ENCODE data around the gene BAG5.

The BAG5 gene

DNA sequence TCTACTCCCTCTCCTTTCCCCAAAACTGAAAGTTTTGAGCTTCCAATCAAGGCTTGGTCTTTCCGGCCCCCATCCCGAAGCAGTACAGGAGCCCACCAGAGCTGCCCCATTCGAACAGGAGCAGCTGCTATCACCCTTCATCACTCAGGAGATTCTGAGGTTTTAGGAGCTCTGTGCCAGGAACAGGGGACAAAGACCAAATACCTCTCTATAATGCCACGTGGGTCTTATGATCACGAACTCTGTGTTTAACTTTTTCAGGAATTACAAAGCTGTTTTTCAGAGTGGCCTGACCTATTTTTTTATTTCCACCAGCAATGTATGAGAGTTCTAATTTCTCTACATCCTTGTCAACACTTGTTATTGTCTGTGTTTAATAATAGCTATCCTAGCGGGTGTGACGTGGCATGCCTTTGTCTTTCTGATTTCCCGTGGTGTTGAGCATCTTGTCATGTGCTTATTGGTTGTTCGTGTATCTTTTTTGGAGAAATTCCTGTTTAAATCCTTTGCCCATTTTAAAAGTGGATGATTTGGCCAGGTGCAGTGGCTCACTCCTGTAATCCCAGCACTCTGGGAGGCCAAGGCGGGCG lies 22.0 kb upstream of the BAG5 start:
- H3K4me3 ChIP-seq (ENCODE audit: low read depth, low read length), result no peak overlapping the region
- no peaks in the 10 kb centered on the region for H3K27me3 ChIP-seq (ENCODE audit: control insufficient read depth, insufficient read depth, low read length)
- H3K36me3 ChIP-seq (ENCODE audit: control insufficient read depth, insufficient read depth, low read length), result peaks cover 12% of the 10 kb centered on the region
- no peaks in the 10 kb centered on the region for H3K9me3 ChIP-seq (ENCODE audit: control insufficient read depth, insufficient read depth, low read length)
- no peaks in the 10 kb centered on the region for H3K4me1 ChIP-seq (ENCODE audit: control insufficient read depth, insufficient read depth, low read length)
- no peak overlapping the region for H3K27ac ChIP-seq (ENCODE audit: low read depth, low read length)
- no peak overlapping the region for H3K9ac ChIP-seq (ENCODE audit: low read depth, low read length)

- Histone ChIP-seq H3K9me3 (ENCODE audit: control insufficient read depth, insufficient read depth, low read length) (no peaks in the 10 kb centered on the region), H3K27ac (ENCODE audit: low read depth, low read length) (no peak overlapping the region), H3K4me3 (ENCODE audit: low read depth, low read length) (no peak overlapping the region), H3K27me3 (ENCODE audit: control insufficient read depth, insufficient read depth, low read length) (no peaks in the 10 kb centered on the region), H3K9ac (ENCODE audit: low read depth, low read length) (no peak overlapping the region), H3K4me1 (ENCODE audit: control insufficient read depth, insufficient read depth, low read length) (no peaks in the 10 kb centered on the region), H3K36me3 (ENCODE audit: control insufficient read depth, insufficient read depth, low read length) (peaks cover 15% of the 10 kb centered on the region)
Measured at GRCh38 chr14:103581954-103582703, 19.7 kb upstream of the BAG5 start.

DNA sequence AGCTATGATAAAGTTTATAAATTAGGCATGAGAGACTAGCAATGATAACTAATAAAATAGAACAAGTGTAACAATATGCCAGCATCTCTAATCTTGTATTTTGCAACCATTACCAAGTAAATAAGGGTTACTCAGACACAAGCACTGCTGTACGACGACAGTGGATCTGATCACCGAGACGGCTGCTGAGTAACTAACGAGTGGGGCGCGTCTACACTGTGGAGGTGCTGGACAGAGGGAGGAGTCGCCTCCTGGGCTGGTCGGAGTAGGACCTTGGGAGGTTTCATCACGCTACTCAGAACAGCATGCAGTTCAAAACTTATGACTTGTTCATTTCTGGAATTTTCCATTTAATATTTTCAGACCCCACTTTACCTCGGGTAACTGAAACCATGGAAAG lies 18.7 kb upstream of the BAG5 start:
- no peak overlapping the region for H3K4me3 ChIP-seq (ENCODE audit: low read depth, low read length)
- H3K36me3 ChIP-seq (ENCODE audit: control insufficient read depth, insufficient read depth, low read length), result peaks cover 19% of the 10 kb centered on the region
- H3K27me3 ChIP-seq (ENCODE audit: control insufficient read depth, insufficient read depth, low read length), result no peaks in the 10 kb centered on the region

DNA sequence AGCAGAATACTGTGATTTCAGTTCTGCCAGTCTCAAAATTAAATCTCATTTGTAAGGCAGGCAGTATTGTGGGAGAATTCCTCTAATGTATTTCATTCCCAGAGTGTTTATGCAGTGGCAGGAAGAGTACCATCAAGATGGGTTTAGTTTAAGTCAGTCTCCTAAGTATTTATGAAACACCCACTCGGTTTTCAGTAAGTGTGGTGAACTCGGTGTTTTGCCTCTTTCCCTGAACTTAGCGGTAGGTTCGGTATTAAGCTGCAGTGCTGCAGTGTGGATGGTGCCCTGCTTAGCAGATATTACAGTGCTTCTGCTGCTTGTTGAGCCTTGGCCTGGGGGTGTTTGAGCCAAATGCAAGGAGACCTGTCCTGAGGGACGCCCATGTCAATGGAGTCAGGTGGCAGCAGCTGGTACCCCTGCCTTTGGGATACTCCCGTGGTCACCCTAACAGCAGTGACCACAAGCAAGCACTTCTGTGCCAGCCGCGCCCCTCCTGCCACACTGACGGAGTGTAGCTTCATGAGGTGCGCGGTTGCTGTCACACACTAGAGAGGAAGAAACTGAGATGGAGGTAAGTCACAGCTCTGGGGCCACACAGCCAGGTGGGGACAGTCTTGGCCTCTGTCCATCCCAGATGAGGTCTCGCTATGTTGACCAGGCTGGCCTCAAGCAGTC lies 16.1 kb upstream of the BAG5 start:
- Histone ChIP-seq H3K27me3 (ENCODE audit: control insufficient read depth, insufficient read depth, low read length) (no peaks in the 10 kb centered on the region), H3K27ac (ENCODE audit: low read depth, low read length) (no peak overlapping the region), H3K4me3 (ENCODE audit: low read depth, low read length) (no peak overlapping the region), H3K36me3 (ENCODE audit: control insufficient read depth, insufficient read depth, low read length) (peaks cover 33% of the 10 kb centered on the region), H3K9me3 (ENCODE audit: control insufficient read depth, insufficient read depth, low read length) (no peaks in the 10 kb centered on the region), H3K9ac (ENCODE audit: low read depth, low read length) (no peak overlapping the region), H3K4me1 (ENCODE audit: control insufficient read depth, insufficient read depth, low read length) (no peaks in the 10 kb centered on the region)

More for the DNA sequence above, 18.7 kb upstream of the BAG5 start:
- H3K4me1 ChIP-seq (ENCODE audit: control insufficient read depth, insufficient read depth, low read length), result no peaks in the 10 kb centered on the region
- H3K9ac ChIP-seq (ENCODE audit: low read depth, low read length), result no peak overlapping the region
- H3K9me3 ChIP-seq (ENCODE audit: control insufficient read depth, insufficient read depth, low read length), result no peaks in the 10 kb centered on the region
- no peak overlapping the region for H3K27ac ChIP-seq (ENCODE audit: low read depth, low read length)

GRCh38 chr14:103576371-103577024 lies 14.0 kb upstream of the BAG5 start:
- Histone ChIP-seq H3K27me3 (ENCODE audit: control insufficient read depth, insufficient read depth, low read length) (no peaks in the 10 kb centered on the region), H3K9ac (ENCODE audit: low read depth, low read length) (no peak overlapping the region), H3K4me1 (ENCODE audit: control insufficient read depth, insufficient read depth, low read length) (no peaks in the 10 kb centered on the region), H3K27ac (ENCODE audit: low read depth, low read length) (peak overlapping the region; percentile 66), H3K36me3 (ENCODE audit: control insufficient read depth, insufficient read depth, low read length) (peaks cover 33% of the 10 kb centered on the region), H3K4me3 (ENCODE audit: low read depth, low read length) (no peak overlapping the region), H3K9me3 (ENCODE audit: control insufficient read depth, insufficient read depth, low read length) (no peaks in the 10 kb centered on the region)

GRCh38 chr14:103574707-103575285 lies 12.3 kb upstream of the BAG5 start:
- no peak overlapping the region for H3K4me3 ChIP-seq (ENCODE audit: low read depth, low read length)
- peaks cover 33% of the 10 kb centered on the region for H3K36me3 ChIP-seq (ENCODE audit: control insufficient read depth, insufficient read depth, low read length)
- H3K9me3 ChIP-seq (ENCODE audit: control insufficient read depth, insufficient read depth, low read length), result no peaks in the 10 kb centered on the region
- no peak overlapping the region for H3K27ac ChIP-seq (ENCODE audit: low read depth, low read length)
- H3K9ac ChIP-seq (ENCODE audit: low read depth, low read length), result no peak overlapping the region
- no peaks in the 10 kb centered on the region for H3K27me3 ChIP-seq (ENCODE audit: control insufficient read depth, insufficient read depth, low read length)
- no peaks in the 10 kb centered on the region for H3K4me1 ChIP-seq (ENCODE audit: control insufficient read depth, insufficient read depth, low read length)

DNA sequence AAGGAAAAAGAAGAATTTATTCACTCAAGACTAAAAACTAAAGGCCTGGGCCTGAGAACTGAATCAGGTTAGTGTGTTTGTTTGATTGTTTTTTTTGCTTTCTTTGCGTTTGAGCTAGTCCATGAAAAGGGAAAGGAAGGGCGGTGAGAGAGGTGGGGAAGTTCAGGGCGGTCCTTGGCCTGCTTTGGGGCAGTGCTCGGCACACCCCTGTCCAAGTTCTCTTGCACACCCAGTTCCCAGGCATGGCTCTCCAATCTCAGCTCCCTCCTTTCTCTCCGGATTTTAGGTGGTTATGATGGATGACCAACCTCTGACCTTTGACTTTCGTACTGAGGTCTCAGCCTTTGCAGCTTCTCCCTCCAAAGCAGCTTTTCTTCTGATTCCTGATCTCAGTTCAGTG lies 11.6 kb upstream of the BAG5 start:
- no peaks in the 10 kb centered on the region for H3K9me3 ChIP-seq (ENCODE audit: control insufficient read depth, insufficient read depth, low read length)
- H3K36me3 ChIP-seq (ENCODE audit: control insufficient read depth, insufficient read depth, low read length), result peaks cover 33% of the 10 kb centered on the region
- H3K4me3 ChIP-seq (ENCODE audit: low read depth, low read length), result no peak overlapping the region
- H3K4me1 ChIP-seq (ENCODE audit: control insufficient read depth, insufficient read depth, low read length), result 0 out of 2 replicates have a peak, but pooled peaks cover 1% of the 10 kb centered on the region
- H3K27me3 ChIP-seq (ENCODE audit: control insufficient read depth, insufficient read depth, low read length), result no peaks in the 10 kb centered on the region
- no peak overlapping the region for H3K27ac ChIP-seq (ENCODE audit: low read depth, low read length)
- H3K9ac ChIP-seq (ENCODE audit: low read depth, low read length), result no peak overlapping the region

DNA sequence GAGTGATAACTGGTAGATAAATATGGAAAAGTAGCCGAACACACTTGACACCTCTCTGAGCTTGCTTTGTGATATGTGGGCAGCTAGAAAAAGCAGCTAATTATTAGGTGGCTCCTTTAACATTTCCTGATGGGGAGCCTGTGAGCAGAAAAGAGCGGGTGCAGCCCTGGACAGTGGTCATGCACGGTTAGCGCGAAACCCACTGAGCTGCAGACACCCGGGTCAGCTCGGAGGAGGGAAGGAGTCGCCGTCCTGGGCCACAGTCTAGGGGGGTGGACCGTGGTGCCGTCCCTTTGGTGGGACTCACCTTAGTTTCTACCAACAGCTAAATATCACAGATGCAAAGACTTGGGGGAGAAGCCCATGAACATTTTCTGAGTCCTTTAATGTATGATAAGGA lies 7.0 kb upstream of the BAG5 start:
- H3K27me3 ChIP-seq (ENCODE audit: control insufficient read depth, insufficient read depth, low read length), result no peaks in the 10 kb centered on the region
- H3K36me3 ChIP-seq (ENCODE audit: control insufficient read depth, insufficient read depth, low read length), result peaks cover 5% of the 10 kb centered on the region; the same call in 1 of the 2 replicates
- peak overlapping the region; percentile 39 for H3K27ac ChIP-seq (ENCODE audit: low read depth, low read length)
- no peak overlapping the region for H3K9ac ChIP-seq (ENCODE audit: low read depth, low read length)
- peaks cover 6% of the 10 kb centered on the region; the same call in 1 of the 2 replicates for H3K4me1 ChIP-seq (ENCODE audit: control insufficient read depth, insufficient read depth, low read length)
- no peak overlapping the region for H3K4me3 ChIP-seq (ENCODE audit: low read depth, low read length)
- H3K9me3 ChIP-seq (ENCODE audit: control insufficient read depth, insufficient read depth, low read length), result no peaks in the 10 kb centered on the region

DNA sequence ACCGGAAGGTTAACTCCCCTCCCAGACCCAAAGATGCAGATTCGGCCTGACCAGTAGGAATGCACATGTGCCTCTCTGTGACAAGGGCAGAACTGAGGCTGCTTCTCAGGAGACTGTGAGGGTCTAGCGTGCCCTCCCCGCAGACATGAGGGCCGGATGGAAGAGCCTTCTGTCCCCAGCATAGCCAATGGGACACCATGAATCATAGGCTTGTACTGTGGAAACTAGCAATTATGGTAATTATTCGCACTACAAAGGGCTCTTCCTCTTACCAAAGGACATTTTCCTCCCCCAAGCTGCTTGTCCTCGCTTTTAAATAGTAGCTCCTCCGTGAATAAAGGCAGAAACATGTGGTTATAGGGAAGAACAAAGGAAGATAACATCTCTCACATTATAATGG lies 6.5 kb upstream of the BAG5 start:
- H3K4me3 ChIP-seq (ENCODE audit: low read depth, low read length), result no peak overlapping the region
- peaks cover 6% of the 10 kb centered on the region; the same call in 1 of the 2 replicates for H3K4me1 ChIP-seq (ENCODE audit: control insufficient read depth, insufficient read depth, low read length)
- H3K9me3 ChIP-seq (ENCODE audit: control insufficient read depth, insufficient read depth, low read length), result no peaks in the 10 kb centered on the region
- peak overlapping the region; percentile 39 for H3K27ac ChIP-seq (ENCODE audit: low read depth, low read length)
- H3K9ac ChIP-seq (ENCODE audit: low read depth, low read length), result no peak overlapping the region
- H3K27me3 ChIP-seq (ENCODE audit: control insufficient read depth, insufficient read depth, low read length), result no peaks in the 10 kb centered on the region
- H3K36me3 ChIP-seq (ENCODE audit: control insufficient read depth, insufficient read depth, low read length), result 0 out of 2 replicates have a peak, but pooled peaks cover under 1% of the 10 kb centered on the region

- Histone ChIP-seq H3K9ac (ENCODE audit: low read depth, low read length) (0 out of 2 replicates have a peak overlapping the region, but pooled peaks have one; percentile 95), H3K27ac (ENCODE audit: low read depth, low read length) (no peak overlapping the region), H3K36me3 (ENCODE audit: control insufficient read depth, insufficient read depth, low read length) (peaks cover 18% of the 10 kb centered on the region), H3K4me1 (ENCODE audit: control insufficient read depth, insufficient read depth, low read length) (peaks cover 6% of the 10 kb centered on the region; the same call in 1 of the 2 replicates), H3K9me3 (ENCODE audit: control insufficient read depth, insufficient read depth, low read length) (no peaks in the 10 kb centered on the region), H3K4me3 (ENCODE audit: low read depth, low read length) (peak overlapping the region; percentile 85), H3K27me3 (ENCODE audit: control insufficient read depth, insufficient read depth, low read length) (no peaks in the 10 kb centered on the region)
Measured at GRCh38 chr14:103563844-103564505, 1.5 kb upstream of the BAG5 start.
